ENCODE measurements around the gene CSDE1.

DNA sequence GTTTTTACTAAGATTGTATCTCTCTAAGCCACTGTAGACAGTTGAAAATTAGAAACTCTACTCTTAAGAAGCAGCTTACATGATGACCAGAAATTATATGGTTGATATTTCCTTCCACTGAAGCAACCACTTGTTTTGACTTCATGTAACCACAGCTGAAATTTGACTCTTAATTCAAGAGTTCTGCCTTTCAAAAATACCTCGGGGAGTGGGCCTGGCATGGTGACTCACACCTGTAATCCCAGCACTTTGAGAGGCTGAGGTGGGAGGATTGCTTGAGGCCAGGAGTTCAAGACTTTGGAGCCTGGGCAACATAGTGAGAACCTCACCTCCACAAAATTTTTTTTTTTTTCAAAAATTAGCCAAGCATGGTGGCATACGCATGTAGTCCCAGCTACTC lies 66.7 kb downstream of the CSDE1 start:
- TF ChIP-seq, protein P1, sequence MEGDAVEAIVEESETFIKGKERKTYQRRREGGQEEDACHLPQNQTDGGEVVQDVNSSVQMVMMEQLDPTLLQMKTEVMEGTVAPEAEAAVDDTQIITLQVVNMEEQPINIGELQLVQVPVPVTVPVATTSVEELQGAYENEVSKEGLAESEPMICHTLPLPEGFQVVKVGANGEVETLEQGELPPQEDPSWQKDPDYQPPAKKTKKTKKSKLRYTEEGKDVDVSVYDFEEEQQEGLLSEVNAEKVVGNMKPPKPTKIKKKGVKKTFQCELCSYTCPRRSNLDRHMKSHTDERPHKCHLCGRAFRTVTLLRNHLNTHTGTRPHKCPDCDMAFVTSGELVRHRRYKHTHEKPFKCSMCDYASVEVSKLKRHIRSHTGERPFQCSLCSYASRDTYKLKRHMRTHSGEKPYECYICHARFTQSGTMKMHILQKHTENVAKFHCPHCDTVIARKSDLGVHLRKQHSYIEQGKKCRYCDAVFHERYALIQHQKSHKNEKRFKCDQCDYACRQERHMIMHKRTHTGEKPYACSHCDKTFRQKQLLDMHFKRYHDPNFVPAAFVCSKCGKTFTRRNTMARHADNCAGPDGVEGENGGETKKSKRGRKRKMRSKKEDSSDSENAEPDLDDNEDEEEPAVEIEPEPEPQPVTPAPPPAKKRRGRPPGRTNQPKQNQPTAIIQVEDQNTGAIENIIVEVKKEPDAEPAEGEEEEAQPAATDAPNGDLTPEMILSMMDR (conservative IDR thresholded peaks at IDR 0.05; ENCODE audit: low read depth, low read length), result no peak
- no peak for TF ChIP-seq EZH2 (IDR thresholded peaks at IDR 0.05; ENCODE audit: borderline replicate concordance, low read depth, low read length, poor library complexity, severe bottlenecking)

Measured in A673 (cell line).